Measurements from ENCODE around the gene FARS2. TPM values are rescaled to one million over a fixed set of nuclear protein-coding genes. Genes with fewer than 3 reads are reported as not detected.

The FARS2 gene
- total and polyA plus RNA-seq, 2 of the 13 experiments (the other 11 are each of a cell fraction or from before 2014, with no cell fraction given), result 15.4 to 26.0 TPM

DNA sequence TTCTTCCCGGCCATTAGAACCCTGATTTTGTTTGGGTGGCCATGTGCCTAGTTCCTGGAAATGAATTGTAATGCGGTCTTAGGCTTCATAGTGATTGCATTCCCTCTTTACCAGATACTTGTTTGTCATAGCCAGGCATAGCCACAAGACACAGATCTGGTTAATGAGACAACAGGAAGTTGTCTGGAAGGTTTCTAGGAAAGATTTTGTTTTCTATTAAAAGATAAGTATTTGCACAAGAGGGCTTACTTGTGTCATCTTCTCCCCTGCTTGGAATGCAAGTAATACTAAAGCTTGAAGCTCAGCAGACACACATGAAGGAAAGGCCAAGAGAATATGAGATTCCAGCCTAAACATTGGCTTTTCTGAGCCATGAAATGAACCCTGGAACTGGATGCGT lies 12.9 kb downstream of the FARS2 start:
- intact Hi-C loops (cut with micrococcal nuclease; ENCODE audit: unreplicated experiment), result no loop called here
- DNase-seq (ENCODE audit: low spot score) (no peak), ATAC-seq (no peak)

DNA sequence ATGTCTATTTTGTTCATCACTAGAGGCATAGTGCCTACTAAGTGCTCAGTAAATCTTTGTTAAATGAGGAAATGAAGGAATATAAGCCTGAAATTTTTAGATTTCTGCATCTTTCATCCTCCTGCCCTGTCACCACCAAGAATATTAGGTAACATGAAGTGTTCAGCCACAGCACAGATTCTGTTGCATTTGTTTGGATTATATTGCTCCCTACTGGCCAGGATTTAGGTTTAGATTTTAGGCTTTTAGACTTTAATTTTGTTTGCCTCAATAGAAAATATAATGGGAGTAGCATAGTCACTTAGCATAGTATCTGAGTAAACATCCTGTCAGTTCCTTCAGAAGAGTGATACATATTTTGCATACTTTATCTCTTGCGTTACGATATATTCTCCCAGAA lies 14.2 kb downstream of the FARS2 start:
- 97% methylated on average over 2 of the region's 2 CpGs for WGBS (ENCODE audit: low lambda C conversion rate)
- H3K4me1 ChIP-seq (ENCODE audit: insufficient read depth, low read length), result no peaks in the 10 kb centered on the region
- H3K9ac ChIP-seq (ENCODE audit: insufficient read depth, low read depth, low read length), result no peak overlapping the region
- ChIA-PET POLR2A (no interaction called here), CTCF (ENCODE audit: low intra/inter-chr PET ratio, low total read pairs) (no interaction called here)
- no peak overlapping the region for H3K4me3 ChIP-seq (replicated peaks in 1 of 3; ENCODE audit: insufficient read depth in 1 of 3, low read depth in 2 of 3, low read length in 3 of 3)
- no peaks in the 10 kb centered on the region for H3K9me3 ChIP-seq (ENCODE audit: low read length)
- no peaks in the 10 kb centered on the region for H4K20me1 ChIP-seq (ENCODE audit: insufficient read depth, low read length)
- H3K36me3 ChIP-seq (replicated peaks in 1 of 2; ENCODE audit: control insufficient read depth in 1 of 2, insufficient read depth in 2 of 2, low read length in 2 of 2), result no peaks in the 10 kb centered on the region
- FAIRE-seq, result no peak
- no peak overlapping the region for H2AFZ ChIP-seq (ENCODE audit: low read length)
- H3K79me2 ChIP-seq (ENCODE audit: insufficient read depth, low read length), result peaks cover 10% of the 10 kb centered on the region
- DNase-seq (ENCODE audit: low spot score), result no peak
- TF ChIP-seq STAG1 (CRISPR knock-in tag; IDR thresholded peaks at IDR 0.05) (peak; percentile 42), ADNP (CRISPR knock-in tag; IDR thresholded peaks at IDR 0.05) (no peak)
- TF ChIP-seq, protein P1, sequence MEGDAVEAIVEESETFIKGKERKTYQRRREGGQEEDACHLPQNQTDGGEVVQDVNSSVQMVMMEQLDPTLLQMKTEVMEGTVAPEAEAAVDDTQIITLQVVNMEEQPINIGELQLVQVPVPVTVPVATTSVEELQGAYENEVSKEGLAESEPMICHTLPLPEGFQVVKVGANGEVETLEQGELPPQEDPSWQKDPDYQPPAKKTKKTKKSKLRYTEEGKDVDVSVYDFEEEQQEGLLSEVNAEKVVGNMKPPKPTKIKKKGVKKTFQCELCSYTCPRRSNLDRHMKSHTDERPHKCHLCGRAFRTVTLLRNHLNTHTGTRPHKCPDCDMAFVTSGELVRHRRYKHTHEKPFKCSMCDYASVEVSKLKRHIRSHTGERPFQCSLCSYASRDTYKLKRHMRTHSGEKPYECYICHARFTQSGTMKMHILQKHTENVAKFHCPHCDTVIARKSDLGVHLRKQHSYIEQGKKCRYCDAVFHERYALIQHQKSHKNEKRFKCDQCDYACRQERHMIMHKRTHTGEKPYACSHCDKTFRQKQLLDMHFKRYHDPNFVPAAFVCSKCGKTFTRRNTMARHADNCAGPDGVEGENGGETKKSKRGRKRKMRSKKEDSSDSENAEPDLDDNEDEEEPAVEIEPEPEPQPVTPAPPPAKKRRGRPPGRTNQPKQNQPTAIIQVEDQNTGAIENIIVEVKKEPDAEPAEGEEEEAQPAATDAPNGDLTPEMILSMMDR (CRISPR knock-in tag; IDR thresholded peaks at IDR 0.05), result peak; percentile 33
- no peak overlapping the region for H3K4me2 ChIP-seq (ENCODE audit: low read depth, low read length)
- in situ Hi-C loops (cut with HindIII; ENCODE audit: extremely low pct_ligation_motif_present, low pct_unique_long_range_greater_than_20kb) (no loop called here), intact Hi-C loops (cut with micrococcal nuclease; ENCODE audit: unreplicated experiment) (no loop called here)
- H3K27me3 ChIP-seq (ENCODE audit: control insufficient read depth in 1 of 2, insufficient read depth in 2 of 2, low read length in 2 of 2), result no peaks in the 10 kb centered on the region
- ATAC-seq, result no peak
- no peak overlapping the region for H3K27ac ChIP-seq (ENCODE audit: extremely low read length, insufficient read depth, low read length)
- no TSS peak for BruUV-seq (replicated peaks)

More for the DNA sequence above, 12.9 kb downstream of the FARS2 start:
- Histone ChIP-seq H2AFZ (ENCODE audit: low read length) (no peak overlapping the region), H3K4me1 (ENCODE audit: insufficient read depth, low read length) (no peaks in the 10 kb centered on the region), H3K27ac (ENCODE audit: extremely low read length, insufficient read depth, low read length) (no peak overlapping the region), H3K9ac (ENCODE audit: insufficient read depth, low read depth, low read length) (no peak overlapping the region), H4K20me1 (ENCODE audit: insufficient read depth, low read length) (no peaks in the 10 kb centered on the region), H3K27me3 (ENCODE audit: control insufficient read depth in 1 of 2, insufficient read depth in 2 of 2, low read length in 2 of 2) (no peaks in the 10 kb centered on the region), H3K9me3 (ENCODE audit: low read length) (no peaks in the 10 kb centered on the region), H3K4me2 (ENCODE audit: low read depth, low read length) (no peak overlapping the region), H3K79me2 (ENCODE audit: insufficient read depth, low read length) (peaks cover 16% of the 10 kb centered on the region), H3K4me3 (replicated peaks in 1 of 3; ENCODE audit: insufficient read depth in 1 of 3, low read depth in 2 of 3, low read length in 3 of 3) (no peak overlapping the region), H3K36me3 (replicated peaks in 1 of 2; ENCODE audit: control insufficient read depth in 1 of 2, insufficient read depth in 2 of 2, low read length in 2 of 2) (no peaks in the 10 kb centered on the region)
- CTCF ChIA-PET (ENCODE audit: low intra/inter-chr PET ratio, low total read pairs), result no interaction called here
- in situ Hi-C loops (cut with HindIII; ENCODE audit: extremely low pct_ligation_motif_present, low pct_unique_long_range_greater_than_20kb), result no loop called here
- POLR2A ChIA-PET, result no interaction called here
- TF ChIP-seq IRX3 (CRISPR knock-in tag; IDR thresholded peaks at IDR 0.05; ENCODE audit: borderline replicate concordance, low read depth) (no peak), ESRRA (CRISPR knock-in tag; IDR thresholded peaks at IDR 0.05; ENCODE audit: low read depth) (no peak), SMC3 (IDR thresholded peaks at IDR 0.05; ENCODE audit: low read length) (no peak), ZNF431 (CRISPR knock-in tag; IDR thresholded peaks at IDR 0.05; ENCODE audit: borderline replicate concordance, low read depth) (no peak), ZSCAN22 (CRISPR knock-in tag; IDR thresholded peaks at IDR 0.05) (no peak), ZNF329 (CRISPR knock-in tag; IDR thresholded peaks at IDR 0.05; ENCODE audit: low read depth) (no peak), STAT5B (CRISPR knock-in tag; IDR thresholded peaks at IDR 0.05) (no peak)
- TF ChIP-seq, protein P2, sequence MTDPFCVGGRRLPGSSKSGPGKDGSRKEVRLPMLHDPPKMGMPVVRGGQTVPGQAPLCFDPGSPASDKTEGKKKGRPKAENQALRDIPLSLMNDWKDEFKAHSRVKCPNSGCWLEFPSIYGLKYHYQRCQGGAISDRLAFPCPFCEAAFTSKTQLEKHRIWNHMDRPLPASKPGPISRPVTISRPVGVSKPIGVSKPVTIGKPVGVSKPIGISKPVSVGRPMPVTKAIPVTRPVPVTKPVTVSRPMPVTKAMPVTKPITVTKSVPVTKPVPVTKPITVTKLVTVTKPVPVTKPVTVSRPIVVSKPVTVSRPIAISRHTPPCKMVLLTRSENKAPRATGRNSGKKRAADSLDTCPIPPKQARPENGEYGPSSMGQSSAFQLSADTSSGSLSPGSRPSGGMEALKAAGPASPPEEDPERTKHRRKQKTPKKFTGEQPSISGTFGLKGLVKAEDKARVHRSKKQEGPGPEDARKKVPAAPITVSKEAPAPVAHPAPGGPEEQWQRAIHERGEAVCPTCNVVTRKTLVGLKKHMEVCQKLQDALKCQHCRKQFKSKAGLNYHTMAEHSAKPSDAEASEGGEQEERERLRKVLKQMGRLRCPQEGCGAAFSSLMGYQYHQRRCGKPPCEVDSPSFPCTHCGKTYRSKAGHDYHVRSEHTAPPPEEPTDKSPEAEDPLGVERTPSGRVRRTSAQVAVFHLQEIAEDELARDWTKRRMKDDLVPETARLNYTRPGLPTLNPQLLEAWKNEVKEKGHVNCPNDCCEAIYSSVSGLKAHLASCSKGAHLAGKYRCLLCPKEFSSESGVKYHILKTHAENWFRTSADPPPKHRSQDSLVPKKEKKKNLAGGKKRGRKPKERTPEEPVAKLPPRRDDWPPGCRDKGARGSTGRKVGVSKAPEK (CRISPR knock-in tag; IDR thresholded peaks at IDR 0.05; ENCODE audit: borderline replicate concordance), result no peak
- BruUV-seq (replicated peaks), result no TSS peak
- no peak for FAIRE-seq
- 95% methylated on average over 3 of the region's 3 CpGs for WGBS (ENCODE audit: low lambda C conversion rate)

All from HepG2 (cell line).